SH-SY5Y (cell line): Measurements from ENCODE around the gene SLC26A11.

Experiments
- GATA2 ChIP-seq: IDR thresholded peaks from 2 replicates; pipeline ENCODE4 v1.6.1; 2011; ENCODE audit warnings: mild to moderate bottlenecking, low read depth, low read length
- GATA3 ChIP-seq: IDR thresholded peaks from 2 replicates; pipeline ENCODE4 v1.6.1; 2011; ENCODE audit warnings: low read depth, mild to moderate bottlenecking, low read length, moderate library complexity

GRCh38 chr17:80191192-80191591, 29.0 kb upstream of the SLC26A11 start:
- TF ChIP-seq GATA2 (no peak), GATA3 (no peak)
